Globus pallidus (tissue), 1 donor: ENCODE measurements around the gene HDLBP.
A peak's percentile ranks its signal among the peaks of the same experiment; 100 is the strongest.

Source experiments
- DNase-seq: peaks from one replicate; pipeline ENCODE4 v3.0.0-alpha.2; 2015; ENCODE audit warnings: low spot score

The HDLBP gene

GRCh38 chr2:241228081-241228859, 87.2 kb downstream of the HDLBP start:
- DNase-seq: no peak

GRCh38 chr2:241227594-241227993, 87.9 kb downstream of the HDLBP start:
- DNase-seq: no peak

- DNase-seq: no peak
These were observed 88.5 kb downstream of the HDLBP start for GRCh38 chr2:241226723-241227572.

- DNase-seq: no peak
These were observed 89.5 kb downstream of the HDLBP start for GRCh38 chr2:241225983-241226382.

- no peak for DNase-seq
These were observed 89.9 kb downstream of the HDLBP start for GRCh38 chr2:241225545-241225944.

GRCh38 chr2:241224851-241225438, 90.5 kb downstream of the HDLBP start:
- no peak for DNase-seq

GRCh38 chr2:241224018-241224850, 91.2 kb downstream of the HDLBP start:
- peak; percentile 97 for DNase-seq

GRCh38 chr2:241223211-241224017, 92.1 kb downstream of the HDLBP start:
- no peak for DNase-seq

GRCh38 chr2:241219856-241220356, 95.6 kb downstream of the HDLBP start:
- DNase-seq: no peak

- no peak for DNase-seq
These were observed 96.5 kb downstream of the HDLBP start for GRCh38 chr2:241219030-241219382.

- DNase-seq: peak; percentile 36
These were observed 97.1 kb downstream of the HDLBP start for GRCh38 chr2:241218131-241219029.

GRCh38 chr2:241217320-241218031, 98.0 kb downstream of the HDLBP start:
- peak; percentile 72 for DNase-seq

GRCh38 chr2:241216211-241216761, 99.2 kb downstream of the HDLBP start:
- DNase-seq: no peak

GRCh38 chr2:241215421-241215820, 100.1 kb downstream of the HDLBP start:
- no peak for DNase-seq

- no peak for DNase-seq
These were observed 100.7 kb downstream of the HDLBP start for GRCh38 chr2:241214766-241215165.

GRCh38 chr2:241214209-241214608, 101.3 kb downstream of the HDLBP start:
- DNase-seq: no peak

GRCh38 chr2:241213567-241213966, 101.9 kb downstream of the HDLBP start:
- no peak for DNase-seq

GRCh38 chr2:241213041-241213440, 102.4 kb downstream of the HDLBP start:
- DNase-seq: no peak

GRCh38 chr2:241211276-241211675, 104.2 kb downstream of the HDLBP start:
- DNase-seq: no peak
